GM23338 (cell line): ENCODE data around the gene CTNNA2.

Source experiments
- CREB1 ChIP-seq: fragments of 250-450 bp; sonication (Bioruptor Pico); IDR thresholded peaks from 2 replicates; pipeline ENCODE4 v1.5.0; 2020; ENCODE audit warnings: low read depth, mild to moderate bottlenecking, moderate library complexity
- EZH2 ChIP-seq: fragments of 200-600 bp; sonication (generic); IDR thresholded peaks from one replicate; pipeline ENCODE4 v1.8.0; 2017; ENCODE audit warnings: antibody characterized with exemption, mild to moderate bottlenecking, low read depth; ENCODE audit not compliant: unreplicated experiment
- EZH2phosphoT487 ChIP-seq: fragments of 200-600 bp; sonication (generic); IDR thresholded peaks from one replicate; pipeline ENCODE4 v1.8.1; 2018; ENCODE audit warnings: antibody characterized with exemption; ENCODE audit not compliant: unreplicated experiment
- JUNB ChIP-seq: IDR thresholded peaks from one replicate; pipeline ENCODE4 v1.6.1; 2016; ENCODE audit warnings: antibody characterized with exemption; ENCODE audit not compliant: unreplicated experiment
- POLR2AphosphoS5 ChIP-seq: IDR thresholded peaks from 2 replicates; pipeline ENCODE4 v1.6.1; 2016; ENCODE audit warnings: antibody characterized with exemption, low read depth
- ZNF114 ChIP-seq: fragments of 250-450 bp; sonication (Bioruptor Pico); IDR thresholded peaks from 2 replicates; pipeline ENCODE4 v1.5.0; 2020; ENCODE audit warnings: mild to moderate bottlenecking, moderate library complexity
- ZNF331 ChIP-seq: fragments of 250-450 bp; sonication (Bioruptor Pico); IDR thresholded peaks from 2 replicates; pipeline ENCODE4 v1.5.0; 2020; ENCODE audit warnings: low read depth, mild to moderate bottlenecking, moderate library complexity
- TF ChIP-seq, protein P1 (sequence below): IDR thresholded peaks from 2 replicates; pipeline ENCODE4 v1.6.1; 2016; ENCODE audit warnings: antibody characterized with exemption
- TF ChIP-seq, protein P2 (sequence below), 2 experiments: fragments of 200-600 bp in 1 of 2; sonication (generic) in 1 of 2; conservative IDR thresholded peaks; 2 replicates each; pipeline versions ENCODE4 v1.5.1 to v1.6.1; 2016 to 2017; ENCODE audit warnings: antibody characterized with exemption in 2 of 2, low read depth in 2 of 2, mild to moderate bottlenecking in 2 of 2, moderate library complexity in 1 of 2
- TF ChIP-seq, protein P3 (sequence below): IDR thresholded peaks from one replicate; pipeline ENCODE4 v1.6.1; 2018; ENCODE audit warnings: antibody characterized with exemption; ENCODE audit not compliant: unreplicated experiment

DNA sequence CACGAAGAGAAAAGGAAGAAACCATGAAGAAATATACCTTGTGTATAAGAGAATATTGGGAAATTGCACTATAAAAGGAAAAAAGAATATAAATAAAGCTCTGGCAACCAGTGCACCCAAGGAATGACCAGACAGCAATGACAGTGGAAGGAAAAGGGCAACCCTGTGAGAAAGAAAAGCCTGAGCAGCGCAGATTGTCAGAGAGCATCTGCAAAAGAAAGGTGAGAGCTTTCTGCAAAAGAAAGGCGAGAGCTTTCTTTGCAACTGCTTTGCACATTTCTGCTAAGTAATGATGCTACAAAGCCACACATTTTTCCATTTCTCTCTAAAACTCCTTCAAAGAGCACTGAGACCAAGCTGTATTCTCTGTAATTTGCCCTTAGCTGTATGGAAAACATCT, 83.6 kb downstream of the CTNNA2 start:
- TF ChIP-seq EZH2 (no peak), POLR2AphosphoS5 (no peak), EZH2phosphoT487 (no peak), ZNF114 (CRISPR knock-in tag) (no peak), JUNB (no peak), CREB1 (no peak), ZNF331 (CRISPR knock-in tag) (no peak)
- TF ChIP-seq, protein P1, sequence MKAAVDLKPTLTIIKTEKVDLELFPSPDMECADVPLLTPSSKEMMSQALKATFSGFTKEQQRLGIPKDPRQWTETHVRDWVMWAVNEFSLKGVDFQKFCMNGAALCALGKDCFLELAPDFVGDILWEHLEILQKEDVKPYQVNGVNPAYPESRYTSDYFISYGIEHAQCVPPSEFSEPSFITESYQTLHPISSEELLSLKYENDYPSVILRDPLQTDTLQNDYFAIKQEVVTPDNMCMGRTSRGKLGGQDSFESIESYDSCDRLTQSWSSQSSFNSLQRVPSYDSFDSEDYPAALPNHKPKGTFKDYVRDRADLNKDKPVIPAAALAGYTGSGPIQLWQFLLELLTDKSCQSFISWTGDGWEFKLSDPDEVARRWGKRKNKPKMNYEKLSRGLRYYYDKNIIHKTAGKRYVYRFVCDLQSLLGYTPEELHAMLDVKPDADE: no peak
- TF ChIP-seq, protein P2, sequence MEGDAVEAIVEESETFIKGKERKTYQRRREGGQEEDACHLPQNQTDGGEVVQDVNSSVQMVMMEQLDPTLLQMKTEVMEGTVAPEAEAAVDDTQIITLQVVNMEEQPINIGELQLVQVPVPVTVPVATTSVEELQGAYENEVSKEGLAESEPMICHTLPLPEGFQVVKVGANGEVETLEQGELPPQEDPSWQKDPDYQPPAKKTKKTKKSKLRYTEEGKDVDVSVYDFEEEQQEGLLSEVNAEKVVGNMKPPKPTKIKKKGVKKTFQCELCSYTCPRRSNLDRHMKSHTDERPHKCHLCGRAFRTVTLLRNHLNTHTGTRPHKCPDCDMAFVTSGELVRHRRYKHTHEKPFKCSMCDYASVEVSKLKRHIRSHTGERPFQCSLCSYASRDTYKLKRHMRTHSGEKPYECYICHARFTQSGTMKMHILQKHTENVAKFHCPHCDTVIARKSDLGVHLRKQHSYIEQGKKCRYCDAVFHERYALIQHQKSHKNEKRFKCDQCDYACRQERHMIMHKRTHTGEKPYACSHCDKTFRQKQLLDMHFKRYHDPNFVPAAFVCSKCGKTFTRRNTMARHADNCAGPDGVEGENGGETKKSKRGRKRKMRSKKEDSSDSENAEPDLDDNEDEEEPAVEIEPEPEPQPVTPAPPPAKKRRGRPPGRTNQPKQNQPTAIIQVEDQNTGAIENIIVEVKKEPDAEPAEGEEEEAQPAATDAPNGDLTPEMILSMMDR (conservative IDR thresholded peaks at IDR 0.05; ENCODE audit: low read depth in 2 of 2): no peak
- TF ChIP-seq, protein P3, sequence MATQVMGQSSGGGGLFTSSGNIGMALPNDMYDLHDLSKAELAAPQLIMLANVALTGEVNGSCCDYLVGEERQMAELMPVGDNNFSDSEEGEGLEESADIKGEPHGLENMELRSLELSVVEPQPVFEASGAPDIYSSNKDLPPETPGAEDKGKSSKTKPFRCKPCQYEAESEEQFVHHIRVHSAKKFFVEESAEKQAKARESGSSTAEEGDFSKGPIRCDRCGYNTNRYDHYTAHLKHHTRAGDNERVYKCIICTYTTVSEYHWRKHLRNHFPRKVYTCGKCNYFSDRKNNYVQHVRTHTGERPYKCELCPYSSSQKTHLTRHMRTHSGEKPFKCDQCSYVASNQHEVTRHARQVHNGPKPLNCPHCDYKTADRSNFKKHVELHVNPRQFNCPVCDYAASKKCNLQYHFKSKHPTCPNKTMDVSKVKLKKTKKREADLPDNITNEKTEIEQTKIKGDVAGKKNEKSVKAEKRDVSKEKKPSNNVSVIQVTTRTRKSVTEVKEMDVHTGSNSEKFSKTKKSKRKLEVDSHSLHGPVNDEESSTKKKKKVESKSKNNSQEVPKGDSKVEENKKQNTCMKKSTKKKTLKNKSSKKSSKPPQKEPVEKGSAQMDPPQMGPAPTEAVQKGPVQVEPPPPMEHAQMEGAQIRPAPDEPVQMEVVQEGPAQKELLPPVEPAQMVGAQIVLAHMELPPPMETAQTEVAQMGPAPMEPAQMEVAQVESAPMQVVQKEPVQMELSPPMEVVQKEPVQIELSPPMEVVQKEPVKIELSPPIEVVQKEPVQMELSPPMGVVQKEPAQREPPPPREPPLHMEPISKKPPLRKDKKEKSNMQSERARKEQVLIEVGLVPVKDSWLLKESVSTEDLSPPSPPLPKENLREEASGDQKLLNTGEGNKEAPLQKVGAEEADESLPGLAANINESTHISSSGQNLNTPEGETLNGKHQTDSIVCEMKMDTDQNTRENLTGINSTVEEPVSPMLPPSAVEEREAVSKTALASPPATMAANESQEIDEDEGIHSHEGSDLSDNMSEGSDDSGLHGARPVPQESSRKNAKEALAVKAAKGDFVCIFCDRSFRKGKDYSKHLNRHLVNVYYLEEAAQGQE: no peak
